Right atrium auricular region (tissue), 2 donors: ENCODE results near the gene SWT1. TPM values are rescaled to one million over a fixed set of nuclear protein-coding genes. Genes with fewer than 3 reads are reported as not detected.
"Not testable (repeated sequence)": the region's sequence is repeated elsewhere in the genome, so short reads cannot be mapped to it uniquely, and the experiment has no call there.

ENCODE experiments used
- DNase-seq: peaks from one replicate; pipeline ENCODE4 v3.0.0-alpha.2; 2019; ENCODE audit warnings: low spot score
- H3K27ac ChIP-seq, 2 donors: fragments of 200-600 bp; sonication (generic); 1 replicate in 1 of 2; 2 replicates in 1 of 2; pipeline ENCODE4 v1.5.1; 2016 to 2019
- H3K27me3 ChIP-seq, 2 donors: fragments of 200-600 bp; sonication (generic); one replicate each; pipeline versions ENCODE4 v1.5.1 to v1.6.0; 2017 to 2019
- H3K36me3 ChIP-seq: fragments of 200-600 bp; sonication (generic); one replicate; pipeline ENCODE4 v1.5.1; 2016
- H3K4me1 ChIP-seq, 2 donors: fragments of 200-600 bp; sonication (generic); one replicate each; pipeline versions ENCODE4 v1.5.1 to v1.6.0; 2017 to 2019
- H3K4me3 ChIP-seq, 2 donors: fragments of 200-600 bp; sonication (generic); 1 replicate in 1 of 2; 2 replicates in 1 of 2; pipeline ENCODE4 v1.5.1; 2017 to 2019; ENCODE audit warnings: mild to moderate bottlenecking in 1 of 2, moderate library complexity in 1 of 2
- H3K9me3 ChIP-seq, 2 donors: fragments of 200-600 bp; sonication (generic); one replicate each; pipeline ENCODE4 v1.5.1; 2019
- CTCF ChIP-seq, 2 donors: fragments of 200-600 bp; sonication (generic); IDR thresholded peaks; one replicate each; pipeline ENCODE4 v1.5.1; 2019; ENCODE audit warnings: antibody characterized with exemption in 2 of 2
- total RNA-seq, 2 donors: library from RNA; depleted of rRNA; stranded (reverse); fragments of >200 nt; gene quantifications; one replicate each; pipeline ENCODE4 v1.1.0, GENCODE V29; 2016

Gene SWT1
- total RNA-seq, 2 donors from 2014 or later, result 4.9 to 6.2 TPM

GRCh38 chr1:185200889-185201288 is 43.9 kb downstream of the SWT1 start:
- no peak for TF ChIP-seq CTCF (IDR thresholded peaks at IDR 0.05)
- Histone ChIP-seq H3K36me3 (no peaks in the 10 kb centered on the region), H3K27ac (no peak overlapping the region)

GRCh38 chr1:185207170-185207569 is 50.2 kb downstream of the SWT1 start:
- Histone ChIP-seq H3K4me3 (no peak overlapping the region), H3K27ac (no peak overlapping the region), H3K27me3 (no peaks in the 10 kb centered on the region), H3K36me3 (no peaks in the 10 kb centered on the region), H3K9me3 (peaks cover 0 to 10% of the 10 kb centered on the region in 2 donors), H3K4me1 (no peaks in the 10 kb centered on the region)
- TF ChIP-seq CTCF (IDR thresholded peaks at IDR 0.05), result no peak
- no peak for DNase-seq

More at GRCh38 chr1:185200889-185201288, 43.9 kb downstream of the SWT1 start:
- H3K9me3 ChIP-seq, result peaks cover 0 to 4% of the 10 kb centered on the region in 2 donors
- H3K4me1 ChIP-seq, result no peaks in the 10 kb centered on the region
- no peak overlapping the region for H3K4me3 ChIP-seq
- DNase-seq, result no peak
- no peaks in the 10 kb centered on the region for H3K27me3 ChIP-seq

GRCh38 chr1:185207980-185208602 is 51.1 kb downstream of the SWT1 start:
- Histone ChIP-seq H3K27me3 (no peaks in the 10 kb centered on the region), H3K9me3 (peaks cover 0 to 10% of the 10 kb centered on the region in 2 donors), H3K4me3 (no peak overlapping the region), H3K27ac (no peak overlapping the region), H3K4me1 (no peaks in the 10 kb centered on the region), H3K36me3 (no peaks in the 10 kb centered on the region)
- no peak for TF ChIP-seq CTCF (IDR thresholded peaks at IDR 0.05)
- DNase-seq, result no peak

GRCh38 chr1:185208626-185209180 is 51.7 kb downstream of the SWT1 start:
- no peak for DNase-seq
- no peak for TF ChIP-seq CTCF (IDR thresholded peaks at IDR 0.05)
- no peaks in the 10 kb centered on the region for H3K27me3 ChIP-seq
- H3K9me3 ChIP-seq, result peaks cover 0 to 10% of the 10 kb centered on the region in 2 donors
- H3K27ac ChIP-seq, result no peak overlapping the region
- H3K36me3 ChIP-seq, result no peaks in the 10 kb centered on the region
- no peak overlapping the region for H3K4me3 ChIP-seq
- no peaks in the 10 kb centered on the region for H3K4me1 ChIP-seq

GRCh38 chr1:185209357-185209756 is 52.4 kb downstream of the SWT1 start:
- not testable (repeated sequence) for DNase-seq, H3K4me1 ChIP-seq, H3K4me3 ChIP-seq, H3K27me3 ChIP-seq, H3K27ac ChIP-seq, H3K36me3 ChIP-seq
- H3K9me3 ChIP-seq, result peaks cover 0 to 10% of the 10 kb centered on the region in 2 donors

- DNase-seq, result no peak
- Histone ChIP-seq H3K36me3 (peaks cover 8% of the 10 kb centered on the region), H3K4me1 (no peaks in the 10 kb centered on the region), H3K27ac (no peak overlapping the region), H3K4me3 (no peak overlapping the region), H3K27me3 (no peaks in the 10 kb centered on the region), H3K9me3 (peaks cover 0 to 10% of the 10 kb centered on the region in 2 donors)
- no peak for TF ChIP-seq CTCF (IDR thresholded peaks at IDR 0.05)
Measured at GRCh38 chr1:185213091-185213490, 56.1 kb downstream of the SWT1 start.
